Measurements from ENCODE around the gene MACROD2. TPM values are rescaled to one million over a fixed set of nuclear protein-coding genes. Genes with fewer than 3 reads are reported as not detected.

The MACROD2 gene
- total and polyA plus RNA-seq, 2 donors (not counting 1 experiment from before 2014, with no cell fraction given): 5.3 to 6.7 TPM

DNA sequence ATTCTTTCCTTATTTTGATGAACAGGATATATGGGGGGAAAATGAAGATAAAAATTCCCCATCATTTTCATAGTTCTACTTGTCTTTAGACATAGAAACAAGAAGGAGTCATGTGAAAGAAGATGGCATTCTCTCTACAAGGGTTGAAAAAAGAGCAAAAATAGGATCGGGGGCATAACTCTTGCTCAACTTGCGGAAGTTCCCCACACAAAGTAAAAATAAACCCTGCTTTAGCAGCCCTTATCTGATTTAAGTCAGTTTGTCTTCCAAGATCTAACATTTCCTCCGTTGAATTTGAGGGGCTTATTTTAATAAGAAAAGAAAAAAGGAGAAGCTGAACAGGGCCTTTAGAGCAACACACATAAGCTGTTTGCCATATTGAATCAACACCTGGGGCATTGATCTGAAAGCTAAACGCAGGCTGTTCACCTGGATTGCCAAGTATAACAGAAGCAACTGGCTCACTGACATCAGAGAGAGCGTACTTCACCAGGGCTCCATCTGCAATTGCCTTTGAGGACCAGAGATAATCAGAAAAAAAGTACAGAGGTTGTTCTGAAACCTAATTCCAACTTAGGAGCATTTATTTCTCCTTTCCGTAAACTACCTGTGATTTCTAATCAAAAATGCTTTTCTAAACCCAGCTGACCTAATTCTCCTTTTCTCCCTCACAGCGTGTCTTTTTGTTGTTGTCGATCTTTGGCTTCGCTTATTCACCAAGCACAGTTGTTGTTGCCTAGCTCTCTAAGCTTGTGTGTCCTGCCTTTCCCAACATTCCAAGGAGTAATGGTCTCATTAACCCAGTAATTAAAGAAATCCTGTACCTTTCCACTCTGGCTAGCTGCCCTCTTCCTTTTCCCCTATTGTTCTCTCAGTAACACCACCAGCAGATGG is 2010.0 kb downstream of the MACROD2 start:
- H3K27me3 Mint-ChIP-seq: no peaks in the 10 kb centered on the region
- H3K9me3 Mint-ChIP-seq (ENCODE audit: insufficient read depth): no peaks in the 10 kb centered on the region
- H3K4me3 ChIP-seq (ENCODE audit: control extremely low read depth in 1 of 5, extremely low read depth in 1 of 5, insufficient read depth in 1 of 5, low read depth in 2 of 5, low read length in 4 of 5): no peak overlapping the region
- peak overlapping the region; percentile 20 for H3K4me2 ChIP-seq (replicated peaks; ENCODE audit: low read depth, low read length, poor library complexity, severe bottlenecking)
- no peak overlapping the region for H3K27ac ChIP-seq (ENCODE audit: low read length in 2 of 2)
- no peak overlapping the region for H3K9ac ChIP-seq (ENCODE audit: low read length)
- WGBS (ENCODE audit: insufficient coverage): 80% methylated on average over 6 of the region's 9 CpGs
- no peaks in the 10 kb centered on the region for H4K20me1 ChIP-seq (ENCODE audit: control insufficient read depth, insufficient read depth, low read length, poor library complexity, severe bottlenecking)
- H2AFZ ChIP-seq (ENCODE audit: insufficient read depth, low read depth, low read length, poor library complexity, severe bottlenecking): peak overlapping the region; percentile 11
- DNase-seq (no peak), ATAC-seq (ENCODE audit: low read depth) (no peak)
- ChIA-PET CTCF (interaction anchor here (0.8 to 1.1 kb wide), 2 partner anchors 153 to 162 kb away, joined by 3 read pairs; no protein-coding TSS in a partner anchor), POLR2A (no interaction called here)
- intact Hi-C loops (cut with micrococcal nuclease): no loop called here
- no peaks in the 10 kb centered on the region for H3K79me2 ChIP-seq (ENCODE audit: control insufficient read depth, insufficient read depth, low read length)
- H3K4me1 ChIP-seq (ENCODE audit: control insufficient read depth in 2 of 2, insufficient read depth in 2 of 2, low read length in 2 of 2): peaks cover 0 to 9% of the 10 kb centered on the region in 2 donors
- H3K9me3 ChIP-seq (ENCODE audit: control extremely low read depth in 1 of 3, control insufficient read depth in 2 of 3, insufficient read depth in 1 of 3, low read length in 2 of 3): no peaks in the 10 kb centered on the region
- H3K4me3 Mint-ChIP-seq: no peak overlapping the region
- no peak overlapping the region for H3K27ac Mint-ChIP-seq
- peaks cover 0 to 9% of the 10 kb centered on the region in 2 experiments for H3K36me3 ChIP-seq (replicated peaks in 1 of 2; ENCODE audit: control extremely low read depth in 1 of 2, control insufficient read depth in 1 of 2, extremely low read depth in 1 of 2, insufficient read depth in 2 of 2, low read length in 1 of 2)
- peaks cover 18% of the 10 kb centered on the region for H3K4me1 Mint-ChIP-seq
- TF ChIP-seq EZH2 (IDR thresholded peaks at IDR 0.05; ENCODE audit: borderline replicate concordance, insufficient read depth, low read depth, low read length, poor library complexity, severe bottlenecking): no peak
- TF ChIP-seq, protein P1, sequence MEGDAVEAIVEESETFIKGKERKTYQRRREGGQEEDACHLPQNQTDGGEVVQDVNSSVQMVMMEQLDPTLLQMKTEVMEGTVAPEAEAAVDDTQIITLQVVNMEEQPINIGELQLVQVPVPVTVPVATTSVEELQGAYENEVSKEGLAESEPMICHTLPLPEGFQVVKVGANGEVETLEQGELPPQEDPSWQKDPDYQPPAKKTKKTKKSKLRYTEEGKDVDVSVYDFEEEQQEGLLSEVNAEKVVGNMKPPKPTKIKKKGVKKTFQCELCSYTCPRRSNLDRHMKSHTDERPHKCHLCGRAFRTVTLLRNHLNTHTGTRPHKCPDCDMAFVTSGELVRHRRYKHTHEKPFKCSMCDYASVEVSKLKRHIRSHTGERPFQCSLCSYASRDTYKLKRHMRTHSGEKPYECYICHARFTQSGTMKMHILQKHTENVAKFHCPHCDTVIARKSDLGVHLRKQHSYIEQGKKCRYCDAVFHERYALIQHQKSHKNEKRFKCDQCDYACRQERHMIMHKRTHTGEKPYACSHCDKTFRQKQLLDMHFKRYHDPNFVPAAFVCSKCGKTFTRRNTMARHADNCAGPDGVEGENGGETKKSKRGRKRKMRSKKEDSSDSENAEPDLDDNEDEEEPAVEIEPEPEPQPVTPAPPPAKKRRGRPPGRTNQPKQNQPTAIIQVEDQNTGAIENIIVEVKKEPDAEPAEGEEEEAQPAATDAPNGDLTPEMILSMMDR (IDR thresholded peaks at IDR 0.05): no peak
- H3K27me3 ChIP-seq (replicated peaks in 1 of 4; ENCODE audit: control extremely low read depth in 1 of 4, control insufficient read depth in 3 of 4, insufficient read depth in 4 of 4, low read length in 3 of 4): no peaks in the 10 kb centered on the region

DNA sequence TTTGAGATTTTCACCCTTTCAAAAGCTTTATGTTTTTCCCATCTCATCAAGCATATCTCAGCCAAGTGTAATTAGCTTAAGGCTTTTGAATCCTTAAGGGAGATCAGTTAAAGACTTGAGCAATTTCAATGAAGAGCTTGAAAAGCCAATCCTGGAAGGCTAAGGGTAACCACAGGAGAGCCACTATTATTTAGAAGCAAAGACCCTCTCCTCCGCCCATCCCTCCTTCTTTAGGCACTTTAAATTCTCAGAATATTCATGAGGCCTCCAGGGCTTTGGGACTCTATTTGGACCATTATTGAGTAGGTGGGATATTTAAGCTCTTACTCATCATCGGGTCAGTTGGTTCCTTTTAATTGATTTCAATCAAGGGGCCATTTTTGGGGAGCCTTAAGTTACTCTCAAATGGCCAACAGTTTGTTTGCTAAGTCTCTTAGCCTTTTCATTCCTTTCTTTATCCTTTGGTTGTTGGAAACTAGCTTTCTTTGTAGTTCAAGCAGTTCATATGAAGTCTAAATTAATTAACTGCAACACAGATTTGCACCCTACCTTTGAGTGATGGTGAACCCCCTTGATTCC is 2010.7 kb downstream of the MACROD2 start:
- no CpG with 5 or more reads among the region's 2 CpGs for WGBS (ENCODE audit: insufficient coverage)

More for the DNA sequence above, 2010.7 kb downstream of the MACROD2 start:
- Mint-ChIP-seq H3K9me3 (ENCODE audit: insufficient read depth) (no peaks in the 10 kb centered on the region), H3K27ac (no peak overlapping the region), H3K27me3 (no peaks in the 10 kb centered on the region), H3K4me1 (peaks cover 18% of the 10 kb centered on the region), H3K4me3 (no peak overlapping the region)
- POLR2A ChIA-PET: no interaction called here
- intact Hi-C loops (cut with micrococcal nuclease): no loop called here
- ATAC-seq (ENCODE audit: low read depth): no peak
- no peak overlapping the region for H2AFZ ChIP-seq (ENCODE audit: insufficient read depth, low read depth, low read length, poor library complexity, severe bottlenecking)
- no peaks in the 10 kb centered on the region for H4K20me1 ChIP-seq (ENCODE audit: control insufficient read depth, insufficient read depth, low read length, poor library complexity, severe bottlenecking)
- H3K4me2 ChIP-seq (replicated peaks; ENCODE audit: low read depth, low read length, poor library complexity, severe bottlenecking): no peak overlapping the region
- CTCF ChIA-PET: interaction anchor here (0.8 to 1.1 kb wide), 3 partner anchors 152 to 446 kb away, joined by 3 read pairs; no protein-coding TSS in a partner anchor
- H3K27me3 ChIP-seq (replicated peaks in 1 of 4; ENCODE audit: control extremely low read depth in 1 of 4, control insufficient read depth in 3 of 4, insufficient read depth in 4 of 4, low read length in 3 of 4): no peaks in the 10 kb centered on the region
- TF ChIP-seq, protein P1 (IDR thresholded peaks at IDR 0.05): no peak
- TF ChIP-seq EZH2 (IDR thresholded peaks at IDR 0.05; ENCODE audit: borderline replicate concordance, insufficient read depth, low read depth, low read length, poor library complexity, severe bottlenecking): no peak
- H3K4me1 ChIP-seq (ENCODE audit: control insufficient read depth in 2 of 2, insufficient read depth in 2 of 2, low read length in 2 of 2): peaks cover 0 to 9% of the 10 kb centered on the region in 2 donors
- no peaks in the 10 kb centered on the region for H3K79me2 ChIP-seq (ENCODE audit: control insufficient read depth, insufficient read depth, low read length)
- no peak for DNase-seq
- no peak overlapping the region for H3K27ac ChIP-seq (ENCODE audit: low read length in 2 of 2)
- H3K4me3 ChIP-seq (ENCODE audit: control extremely low read depth in 1 of 5, extremely low read depth in 1 of 5, insufficient read depth in 1 of 5, low read depth in 2 of 5, low read length in 4 of 5): no peak overlapping the region
- no peak overlapping the region for H3K9ac ChIP-seq (ENCODE audit: low read length)
- H3K36me3 ChIP-seq (replicated peaks in 1 of 2; ENCODE audit: control extremely low read depth in 1 of 2, control insufficient read depth in 1 of 2, extremely low read depth in 1 of 2, insufficient read depth in 2 of 2, low read length in 1 of 2): peaks cover 0 to 8% of the 10 kb centered on the region in 2 experiments
- no peaks in the 10 kb centered on the region for H3K9me3 ChIP-seq (ENCODE audit: control extremely low read depth in 1 of 3, control insufficient read depth in 2 of 3, insufficient read depth in 1 of 3, low read length in 2 of 3)
